Measurements from ENCODE around the gene ST8SIA3. TPM values are rescaled to one million over a fixed set of nuclear protein-coding genes. Genes with fewer than 3 reads are reported as not detected.

ST8SIA3 gene
- total and polyA plus RNA-seq, 2 of the 4 experiments (the other 2 are of a cell fraction): not detected

GRCh38 chr18:57353137-57353939, 981 bp downstream of the ST8SIA3 start:
- in situ Hi-C loops (cut with MboI; ENCODE audit: low sequenced_read_pairs) (no loop called here), dilution Hi-C loops (cut with HindIII; ENCODE audit: low sequenced_read_pairs, unreplicated experiment) (no loop called here), intact Hi-C loops (cut with micrococcal nuclease) (loop anchor here (5.0 kb wide), 1 partner anchor 246 kb away; no protein-coding TSS in a partner anchor)
- H3K27ac ChIP-seq (ENCODE audit: insufficient read depth, low read length): no peak overlapping the region
- H3K9ac ChIP-seq (ENCODE audit: low read depth, low read length): no peak overlapping the region
- no peaks in the 10 kb centered on the region; the same call in 1 of the 2 replicates for H3K9me3 ChIP-seq (ENCODE audit: control insufficient read depth, insufficient read depth, low read length)
- no peaks in the 10 kb centered on the region for H4K20me1 ChIP-seq (ENCODE audit: insufficient read depth, low read length)
- no peak overlapping the region for H2BK120ac ChIP-seq (ENCODE audit: low read depth, low read length)
- no peak overlapping the region for H3K14ac ChIP-seq (replicated peaks; ENCODE audit: low read depth, low read length)
- WGBS, 2 experiments (ENCODE audit: extremely low coverage in 2 of 2, insufficient read length in 1 of 2): 2% methylated on average over 11 of the region's 61 CpGs; no CpG with 5 or more reads in 1 of the 2 experiments
- H3K23ac ChIP-seq (ENCODE audit: low read depth, low read length): no peak overlapping the region
- H3K36me3 ChIP-seq (ENCODE audit: control insufficient read depth, insufficient read depth, low read length): no peaks in the 10 kb centered on the region
- no peak overlapping the region for H3K4ac ChIP-seq (ENCODE audit: low read depth, low read length)
- POLR2A ChIA-PET (ENCODE audit: unreplicated experiment): no interaction called here
- H3K79me1 ChIP-seq (ENCODE audit: low read depth in 1 of 2, low read length in 2 of 2): no peaks in the 10 kb centered on the region
- no TSS peak for BruUV-seq (replicated peaks)
- CTCF ChIA-PET: no interaction called here
- TF ChIP-seq MXI1 (IDR thresholded peaks at IDR 0.05; ENCODE audit: borderline replicate concordance, low read depth, low read length) (no peak), RAD21 (IDR thresholded peaks at IDR 0.05; ENCODE audit: low read length) (no peak), MAZ (IDR thresholded peaks at IDR 0.05; ENCODE audit: borderline replicate concordance, low read depth, low read length) (no peak), NFE2L2 (IDR thresholded peaks at IDR 0.05; ENCODE audit: low read depth, low read length) (no peak), USF2 (IDR thresholded peaks at IDR 0.05; ENCODE audit: low read depth, low read length) (no peak), MAFK (IDR thresholded peaks at IDR 0.05; ENCODE audit: low read depth, low read length) (no peak), BHLHE40 (IDR thresholded peaks at IDR 0.05; ENCODE audit: low read depth, low read length) (no peak), POLR2A (IDR thresholded peaks at IDR 0.05; ENCODE audit: low read depth, low read length) (no peak), RCOR1 (IDR thresholded peaks at IDR 0.05; ENCODE audit: insufficient replicate concordance, low read length) (no peak), CEBPB (IDR thresholded peaks at IDR 0.05; ENCODE audit: low read depth, low read length) (no peak), SMC3 (IDR thresholded peaks at IDR 0.05; ENCODE audit: low read depth, low read length) (no peak)
- TF ChIP-seq, protein P1, sequence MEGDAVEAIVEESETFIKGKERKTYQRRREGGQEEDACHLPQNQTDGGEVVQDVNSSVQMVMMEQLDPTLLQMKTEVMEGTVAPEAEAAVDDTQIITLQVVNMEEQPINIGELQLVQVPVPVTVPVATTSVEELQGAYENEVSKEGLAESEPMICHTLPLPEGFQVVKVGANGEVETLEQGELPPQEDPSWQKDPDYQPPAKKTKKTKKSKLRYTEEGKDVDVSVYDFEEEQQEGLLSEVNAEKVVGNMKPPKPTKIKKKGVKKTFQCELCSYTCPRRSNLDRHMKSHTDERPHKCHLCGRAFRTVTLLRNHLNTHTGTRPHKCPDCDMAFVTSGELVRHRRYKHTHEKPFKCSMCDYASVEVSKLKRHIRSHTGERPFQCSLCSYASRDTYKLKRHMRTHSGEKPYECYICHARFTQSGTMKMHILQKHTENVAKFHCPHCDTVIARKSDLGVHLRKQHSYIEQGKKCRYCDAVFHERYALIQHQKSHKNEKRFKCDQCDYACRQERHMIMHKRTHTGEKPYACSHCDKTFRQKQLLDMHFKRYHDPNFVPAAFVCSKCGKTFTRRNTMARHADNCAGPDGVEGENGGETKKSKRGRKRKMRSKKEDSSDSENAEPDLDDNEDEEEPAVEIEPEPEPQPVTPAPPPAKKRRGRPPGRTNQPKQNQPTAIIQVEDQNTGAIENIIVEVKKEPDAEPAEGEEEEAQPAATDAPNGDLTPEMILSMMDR (conservative IDR thresholded peaks at IDR 0.05; ENCODE audit: low read depth, low read length): no peak
- TF ChIP-seq, protein P2, sequence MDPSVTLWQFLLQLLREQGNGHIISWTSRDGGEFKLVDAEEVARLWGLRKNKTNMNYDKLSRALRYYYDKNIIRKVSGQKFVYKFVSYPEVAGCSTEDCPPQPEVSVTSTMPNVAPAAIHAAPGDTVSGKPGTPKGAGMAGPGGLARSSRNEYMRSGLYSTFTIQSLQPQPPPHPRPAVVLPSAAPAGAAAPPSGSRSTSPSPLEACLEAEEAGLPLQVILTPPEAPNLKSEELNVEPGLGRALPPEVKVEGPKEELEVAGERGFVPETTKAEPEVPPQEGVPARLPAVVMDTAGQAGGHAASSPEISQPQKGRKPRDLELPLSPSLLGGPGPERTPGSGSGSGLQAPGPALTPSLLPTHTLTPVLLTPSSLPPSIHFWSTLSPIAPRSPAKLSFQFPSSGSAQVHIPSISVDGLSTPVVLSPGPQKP (IDR thresholded peaks at IDR 0.05; ENCODE audit: borderline replicate concordance, low read depth, low read length): no peak
- H4K8ac ChIP-seq (ENCODE audit: low read depth in 2 of 2, low read length in 2 of 2): no peak overlapping the region
- H3K18ac ChIP-seq (ENCODE audit: low read depth, low read length): no peak overlapping the region
- no peak overlapping the region for H2BK20ac ChIP-seq (ENCODE audit: low read depth, low read length)
- ATAC-seq (ENCODE audit: low read depth) (peak; percentile 32), DNase-seq (no peak)
- H4K5ac ChIP-seq (ENCODE audit: low read depth, low read length): no peak overlapping the region
- no peak overlapping the region for H2AFZ ChIP-seq (replicated peaks; ENCODE audit: low read length, poor library complexity)
- H3K56ac ChIP-seq (ENCODE audit: extremely low read depth, insufficient read depth, low read length): no peak overlapping the region
- no peak overlapping the region for H2AK5ac ChIP-seq (ENCODE audit: low read depth, low read length)
- H3K4me2 ChIP-seq (ENCODE audit: low read depth, low read length): no peak overlapping the region
- peaks cover 23% of the 10 kb centered on the region for H3K27me3 ChIP-seq (ENCODE audit: control insufficient read depth, insufficient read depth, low read length)
- H3K4me1 ChIP-seq (ENCODE audit: control insufficient read depth, insufficient read depth, low read length): no peaks in the 10 kb centered on the region
- H2BK15ac ChIP-seq (ENCODE audit: low read depth, low read length): no peak overlapping the region
- no peak overlapping the region for H4K91ac ChIP-seq (ENCODE audit: insufficient read depth, low read depth, low read length)
- no peaks in the 10 kb centered on the region for H3K9me1 ChIP-seq (ENCODE audit: insufficient read depth, low read length)
- H2BK5ac ChIP-seq (ENCODE audit: low read depth, low read length, poor library complexity, severe bottlenecking): no peak overlapping the region
- H3K4me3 ChIP-seq (ENCODE audit: insufficient read depth, low read depth, low read length): no peak overlapping the region
- no peak overlapping the region for H2AK9ac ChIP-seq (replicated peaks; ENCODE audit: low read depth, low read length, poor library complexity)

All from IMR-90 (cell line).